ENCODE measurements around the gene MCC. TPM values are rescaled to one million over a fixed set of nuclear protein-coding genes. Genes with fewer than 3 reads are reported as not detected.

MCC gene
- total and polyA plus RNA-seq, 2 of the 4 experiments (the other 2 are of a cell fraction) = 5.0 to 20.6 TPM

DNA sequence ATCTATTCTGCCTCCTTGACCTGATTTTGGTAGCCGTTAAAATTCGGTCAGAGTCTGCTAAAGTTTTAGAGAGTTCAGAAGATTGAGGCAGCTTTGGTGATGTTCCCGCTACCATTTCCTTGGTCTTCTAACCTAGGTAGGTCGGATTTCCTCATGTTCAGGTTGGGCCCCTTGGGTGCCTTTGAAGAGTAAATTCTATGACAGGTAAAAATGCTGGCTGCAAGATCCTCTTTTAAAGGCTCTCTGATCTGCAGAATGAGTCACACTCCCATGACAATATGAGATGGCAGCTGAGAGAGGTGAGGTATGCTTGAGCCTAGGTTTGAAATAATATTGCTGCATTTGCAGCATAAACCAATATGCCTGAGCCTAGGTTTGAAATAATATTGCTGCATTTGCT, 252.4 kb downstream of the MCC start:
- ATAC-seq (ENCODE audit: low read depth) = no peak

More for the DNA sequence above, 252.4 kb downstream of the MCC start:
- Histone ChIP-seq H3K4me3 (ENCODE audit: insufficient read depth, low read depth, low read length) (no peak overlapping the region), H3K4me2 (ENCODE audit: low read depth, low read length) (no peak overlapping the region), H3K4me1 (ENCODE audit: control insufficient read depth, insufficient read depth, low read length) (peaks cover 9% of the 10 kb centered on the region), H3K27me3 (ENCODE audit: control insufficient read depth, insufficient read depth, low read length) (no peaks in the 10 kb centered on the region), H4K8ac (ENCODE audit: low read depth in 2 of 2, low read length in 2 of 2) (no peak overlapping the region), H3K9me3 (ENCODE audit: control insufficient read depth, insufficient read depth, low read length) (no peaks in the 10 kb centered on the region), H3K56ac (ENCODE audit: extremely low read depth, insufficient read depth, low read length) (no peak overlapping the region), H2AK5ac (ENCODE audit: low read depth, low read length) (no peak overlapping the region), H2BK120ac (ENCODE audit: low read depth, low read length) (no peak overlapping the region), H3K4ac (ENCODE audit: low read depth, low read length) (no peak overlapping the region), H3K23ac (ENCODE audit: low read depth, low read length) (no peak overlapping the region), H2AFZ (replicated peaks; ENCODE audit: low read length, poor library complexity) (no peak overlapping the region), H3K79me1 (ENCODE audit: low read depth in 1 of 2, low read length in 2 of 2) (peaks cover 12 to 14% of the 10 kb centered on the region in 2 experiments; a peak in 3 of 4 replicates), H2BK20ac (ENCODE audit: low read depth, low read length) (no peak overlapping the region), H4K20me1 (ENCODE audit: insufficient read depth, low read length) (peaks cover 3% of the 10 kb centered on the region), H4K5ac (ENCODE audit: low read depth, low read length) (no peak overlapping the region), H3K27ac (ENCODE audit: insufficient read depth, low read length) (no peak overlapping the region), H3K18ac (ENCODE audit: low read depth, low read length) (no peak overlapping the region), H3K14ac (replicated peaks; ENCODE audit: low read depth, low read length) (no peak overlapping the region), H3K36me3 (ENCODE audit: control insufficient read depth, insufficient read depth, low read length) (no peaks in the 10 kb centered on the region), H2BK15ac (ENCODE audit: low read depth, low read length) (no peak overlapping the region), H2AK9ac (replicated peaks; ENCODE audit: low read depth, low read length, poor library complexity) (no peak overlapping the region), H3K9ac (ENCODE audit: low read depth, low read length) (no peak overlapping the region), H2BK5ac (ENCODE audit: low read depth, low read length, poor library complexity, severe bottlenecking) (no peak overlapping the region), H3K9me1 (ENCODE audit: insufficient read depth, low read length) (no peaks in the 10 kb centered on the region), H4K91ac (ENCODE audit: insufficient read depth, low read depth, low read length) (no peak overlapping the region)
- intact Hi-C loops (cut with micrococcal nuclease) (no loop called here), dilution Hi-C loops (cut with HindIII; ENCODE audit: low sequenced_read_pairs, unreplicated experiment) (no loop called here), in situ Hi-C loops (cut with MboI; ENCODE audit: low sequenced_read_pairs) (no loop called here)
- no CpG with 5 or more reads among the region's 4 CpGs for WGBS, 2 experiments (ENCODE audit: extremely low coverage in 2 of 2, insufficient read length in 1 of 2)
- ChIA-PET CTCF (no interaction called here), POLR2A (ENCODE audit: unreplicated experiment) (no interaction called here)
- TF ChIP-seq BHLHE40 (IDR thresholded peaks at IDR 0.05; ENCODE audit: low read depth, low read length) = no peak
- no peak for TF ChIP-seq MAZ (IDR thresholded peaks at IDR 0.05; ENCODE audit: borderline replicate concordance, low read depth, low read length)
- TF ChIP-seq, protein P1, sequence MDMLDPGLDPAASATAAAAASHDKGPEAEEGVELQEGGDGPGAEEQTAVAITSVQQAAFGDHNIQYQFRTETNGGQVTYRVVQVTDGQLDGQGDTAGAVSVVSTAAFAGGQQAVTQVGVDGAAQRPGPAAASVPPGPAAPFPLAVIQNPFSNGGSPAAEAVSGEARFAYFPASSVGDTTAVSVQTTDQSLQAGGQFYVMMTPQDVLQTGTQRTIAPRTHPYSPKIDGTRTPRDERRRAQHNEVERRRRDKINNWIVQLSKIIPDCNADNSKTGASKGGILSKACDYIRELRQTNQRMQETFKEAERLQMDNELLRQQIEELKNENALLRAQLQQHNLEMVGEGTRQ (IDR thresholded peaks at IDR 0.05; ENCODE audit: low read depth, low read length) = no peak
- no peak for TF ChIP-seq NFE2L2 (IDR thresholded peaks at IDR 0.05; ENCODE audit: low read depth, low read length)
- no peak for TF ChIP-seq MAFK (IDR thresholded peaks at IDR 0.05; ENCODE audit: low read depth, low read length)
- no peak for TF ChIP-seq RCOR1 (IDR thresholded peaks at IDR 0.05; ENCODE audit: insufficient replicate concordance, low read length)
- TF ChIP-seq, protein P2, sequence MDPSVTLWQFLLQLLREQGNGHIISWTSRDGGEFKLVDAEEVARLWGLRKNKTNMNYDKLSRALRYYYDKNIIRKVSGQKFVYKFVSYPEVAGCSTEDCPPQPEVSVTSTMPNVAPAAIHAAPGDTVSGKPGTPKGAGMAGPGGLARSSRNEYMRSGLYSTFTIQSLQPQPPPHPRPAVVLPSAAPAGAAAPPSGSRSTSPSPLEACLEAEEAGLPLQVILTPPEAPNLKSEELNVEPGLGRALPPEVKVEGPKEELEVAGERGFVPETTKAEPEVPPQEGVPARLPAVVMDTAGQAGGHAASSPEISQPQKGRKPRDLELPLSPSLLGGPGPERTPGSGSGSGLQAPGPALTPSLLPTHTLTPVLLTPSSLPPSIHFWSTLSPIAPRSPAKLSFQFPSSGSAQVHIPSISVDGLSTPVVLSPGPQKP (IDR thresholded peaks at IDR 0.05; ENCODE audit: borderline replicate concordance, low read depth, low read length) = no peak
- TF ChIP-seq MXI1 (IDR thresholded peaks at IDR 0.05; ENCODE audit: borderline replicate concordance, low read depth, low read length) = no peak
- TF ChIP-seq RFX5 (IDR thresholded peaks at IDR 0.05; ENCODE audit: low read depth, low read length) = no peak
- TF ChIP-seq SMC3 (IDR thresholded peaks at IDR 0.05; ENCODE audit: low read depth, low read length) = no peak
- TF ChIP-seq CHD1 (IDR thresholded peaks at IDR 0.05; ENCODE audit: low read depth, low read length) = no peak
- TF ChIP-seq RAD21 (IDR thresholded peaks at IDR 0.05; ENCODE audit: low read length) = no peak
- TF ChIP-seq, protein P3, sequence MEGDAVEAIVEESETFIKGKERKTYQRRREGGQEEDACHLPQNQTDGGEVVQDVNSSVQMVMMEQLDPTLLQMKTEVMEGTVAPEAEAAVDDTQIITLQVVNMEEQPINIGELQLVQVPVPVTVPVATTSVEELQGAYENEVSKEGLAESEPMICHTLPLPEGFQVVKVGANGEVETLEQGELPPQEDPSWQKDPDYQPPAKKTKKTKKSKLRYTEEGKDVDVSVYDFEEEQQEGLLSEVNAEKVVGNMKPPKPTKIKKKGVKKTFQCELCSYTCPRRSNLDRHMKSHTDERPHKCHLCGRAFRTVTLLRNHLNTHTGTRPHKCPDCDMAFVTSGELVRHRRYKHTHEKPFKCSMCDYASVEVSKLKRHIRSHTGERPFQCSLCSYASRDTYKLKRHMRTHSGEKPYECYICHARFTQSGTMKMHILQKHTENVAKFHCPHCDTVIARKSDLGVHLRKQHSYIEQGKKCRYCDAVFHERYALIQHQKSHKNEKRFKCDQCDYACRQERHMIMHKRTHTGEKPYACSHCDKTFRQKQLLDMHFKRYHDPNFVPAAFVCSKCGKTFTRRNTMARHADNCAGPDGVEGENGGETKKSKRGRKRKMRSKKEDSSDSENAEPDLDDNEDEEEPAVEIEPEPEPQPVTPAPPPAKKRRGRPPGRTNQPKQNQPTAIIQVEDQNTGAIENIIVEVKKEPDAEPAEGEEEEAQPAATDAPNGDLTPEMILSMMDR (conservative IDR thresholded peaks at IDR 0.05; ENCODE audit: low read depth, low read length) = no peak
- TF ChIP-seq CEBPB (IDR thresholded peaks at IDR 0.05; ENCODE audit: low read depth, low read length) = no peak
- TF ChIP-seq FOS (IDR thresholded peaks at IDR 0.05; ENCODE audit: low read depth, low read length) = no peak
- no peak for TF ChIP-seq POLR2A (IDR thresholded peaks at IDR 0.05; ENCODE audit: low read depth, low read length)
- DNase-seq = no peak
- BruUV-seq (replicated peaks) = no TSS peak
